T-helper 1 cell (primary cell): ENCODE data around the gene DPP4.
A peak's percentile ranks its signal among the peaks of the same experiment; 100 is the strongest.
"Not testable (repeated sequence)": the region's sequence is repeated elsewhere in the genome, so short reads cannot be mapped to it uniquely, and the experiment has no call there.

ENCODE experiments used
- DNase-seq, 5 donors: peaks; one replicate each; pipeline ENCODE4 v3.0.0-alpha.2; 2012 to 2020

DPP4 gene

DNA sequence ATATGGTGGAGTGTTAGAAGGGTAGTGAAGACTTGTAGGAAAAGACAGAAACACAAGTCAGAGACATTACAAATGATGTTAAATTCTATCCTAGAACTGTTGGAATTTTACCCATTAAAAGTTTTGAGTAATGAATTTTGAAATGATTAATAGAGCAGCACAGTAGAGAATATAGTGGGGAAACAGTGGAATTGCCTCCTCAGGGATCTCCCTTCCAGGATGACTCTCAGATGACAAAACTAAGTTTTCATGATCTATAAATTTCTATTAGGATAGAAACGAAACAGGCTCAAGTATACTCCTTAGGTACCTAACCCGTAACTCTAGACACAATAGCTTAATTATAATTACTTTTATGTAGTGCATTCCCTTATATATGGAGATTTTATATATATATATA is 86.7 kb downstream of the DPP4 start:
- no peak for DNase-seq

DNA sequence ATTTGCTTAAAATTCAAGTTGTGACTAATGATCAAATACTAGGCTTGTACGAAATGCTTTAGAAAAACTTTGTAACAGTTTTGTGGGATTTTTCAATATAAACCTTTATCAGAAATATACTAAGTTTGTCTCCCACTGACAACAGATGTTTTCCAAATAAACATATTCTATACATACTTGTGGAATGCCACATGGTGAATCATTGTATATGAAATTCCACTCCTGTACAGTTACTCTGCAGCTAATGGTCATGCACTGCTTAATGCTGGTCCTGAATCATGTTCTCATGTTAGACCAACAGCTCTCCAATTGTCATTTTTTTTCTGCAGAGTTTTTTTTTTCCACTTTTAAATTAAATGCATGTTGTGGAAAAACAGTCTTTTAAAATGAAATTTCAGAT is 90.1 kb downstream of the DPP4 start:
- DNase-seq, result no peak

DNA sequence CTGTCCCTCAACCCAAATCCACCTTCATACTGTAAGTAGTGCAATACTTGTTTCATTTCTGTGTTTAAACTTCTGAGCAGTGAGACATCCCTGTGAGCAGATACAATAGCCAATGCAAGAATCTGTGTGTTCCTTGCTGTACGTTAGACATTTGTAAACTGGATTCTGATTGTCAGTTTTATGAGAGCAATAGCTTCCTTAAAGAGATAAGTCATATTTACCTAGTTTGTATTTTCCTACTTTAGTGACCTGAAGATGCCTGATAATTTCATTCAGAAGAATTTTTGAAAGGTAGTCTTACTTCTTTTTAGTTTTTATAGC is 90.7 kb downstream of the DPP4 start:
- no peak for DNase-seq

DNA sequence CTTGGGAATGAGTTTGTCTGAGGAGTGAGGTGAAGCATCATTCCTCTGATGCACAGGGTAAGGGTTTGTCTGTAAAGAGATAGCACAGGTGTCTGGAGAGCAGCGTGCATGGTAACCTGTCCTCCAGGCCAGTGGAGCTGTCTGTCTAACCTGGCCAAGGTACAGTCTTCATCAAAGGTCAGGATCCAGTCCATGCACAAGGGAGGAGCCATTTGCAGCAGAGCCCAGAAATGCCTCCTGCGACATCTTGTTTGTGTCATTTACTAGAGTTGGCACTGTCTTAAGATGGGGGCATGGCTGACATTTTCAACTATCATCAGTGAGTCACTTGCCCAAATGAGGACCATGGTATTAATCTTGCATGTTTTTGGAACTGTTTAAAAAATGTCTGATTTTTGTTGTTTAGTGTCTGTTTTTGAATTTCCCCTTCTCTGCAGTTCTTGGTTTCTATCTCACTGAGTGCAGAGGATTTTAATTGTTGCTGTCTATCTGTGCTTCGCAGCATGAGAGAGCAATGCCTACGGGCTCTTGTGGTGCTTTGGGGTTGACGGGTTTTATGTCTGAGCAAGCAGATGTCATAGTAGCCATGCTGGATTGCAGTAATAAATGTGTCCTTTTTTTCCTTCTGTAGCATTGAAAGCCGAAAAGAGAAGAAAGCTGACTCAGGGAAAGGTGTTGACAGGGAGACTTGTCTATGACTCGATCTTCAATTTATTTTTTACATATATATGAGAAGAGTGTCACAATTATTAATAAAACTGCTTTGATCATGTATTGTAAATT is 91.3 kb downstream of the DPP4 start:
- DNase-seq, result no peak

- DNase-seq, result no peak
Measured at GRCh38 chr2:161981679-161982250, 92.2 kb downstream of the DPP4 start.

DNA sequence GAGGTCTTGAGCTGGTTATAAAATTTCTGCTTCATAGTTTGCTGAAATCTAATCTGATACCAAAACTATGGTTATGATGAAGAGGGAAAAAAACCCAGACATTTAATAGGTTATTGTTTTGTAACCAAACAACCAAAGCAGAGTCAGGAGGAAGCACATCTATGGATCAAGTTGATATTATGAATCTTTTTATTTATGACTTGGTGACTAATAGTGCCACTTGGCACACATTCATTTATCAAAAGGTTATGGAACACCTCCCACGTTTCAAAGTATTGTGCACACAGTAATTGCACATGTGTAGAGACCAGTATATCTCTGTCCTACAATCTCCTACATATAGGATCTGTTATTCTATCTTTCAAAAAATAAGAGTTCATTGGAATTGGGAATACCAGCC is 93.0 kb downstream of the DPP4 start:
- no peak for DNase-seq

DNA sequence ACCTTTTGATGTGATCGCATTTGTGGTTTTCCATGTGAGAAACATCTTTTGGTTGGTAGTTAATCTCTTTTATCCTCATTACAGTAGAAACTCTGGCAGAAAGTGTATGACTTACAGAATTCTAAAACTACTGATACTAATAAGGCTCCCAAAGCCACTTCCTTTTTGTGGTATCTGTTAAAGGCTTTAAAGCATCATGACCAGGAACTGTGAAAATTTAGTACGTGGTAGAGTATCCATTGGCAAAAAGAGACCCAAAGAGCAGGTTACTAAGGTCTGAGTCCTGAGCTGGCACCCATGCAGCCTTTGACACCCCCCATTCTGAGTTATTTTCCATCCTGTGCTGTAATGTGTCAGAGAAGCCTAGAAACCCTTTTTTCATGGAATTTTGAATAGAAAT is 94.5 kb downstream of the DPP4 start:
- DNase-seq, result peak in 1 of 5 donors; percentile 61

- DNase-seq, result not testable (repeated sequence)
Measured at GRCh38 chr2:161977926-161978325, 96.1 kb downstream of the DPP4 start.

GRCh38 chr2:161976917-161977316 is 97.1 kb downstream of the DPP4 start:
- DNase-seq, result no peak

DNA sequence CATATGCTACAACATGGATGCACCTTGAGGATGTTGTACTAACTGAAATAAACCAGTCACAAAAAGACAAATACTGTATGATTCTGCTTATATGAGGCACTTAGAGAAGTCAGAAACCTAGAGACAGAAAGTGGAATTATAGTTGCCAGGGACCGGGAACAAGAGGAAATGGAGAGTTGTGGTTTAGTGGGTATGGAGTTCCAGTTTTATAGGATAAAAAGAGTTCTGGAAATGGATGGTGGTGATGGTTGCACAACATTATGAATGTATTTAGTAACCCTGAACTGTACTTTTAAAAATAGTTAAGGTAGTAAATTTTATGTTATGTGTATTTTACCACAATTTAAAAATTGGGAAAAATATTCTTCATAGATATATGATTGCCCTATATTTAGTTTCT is 97.7 kb downstream of the DPP4 start:
- DNase-seq, result no peak

DNA sequence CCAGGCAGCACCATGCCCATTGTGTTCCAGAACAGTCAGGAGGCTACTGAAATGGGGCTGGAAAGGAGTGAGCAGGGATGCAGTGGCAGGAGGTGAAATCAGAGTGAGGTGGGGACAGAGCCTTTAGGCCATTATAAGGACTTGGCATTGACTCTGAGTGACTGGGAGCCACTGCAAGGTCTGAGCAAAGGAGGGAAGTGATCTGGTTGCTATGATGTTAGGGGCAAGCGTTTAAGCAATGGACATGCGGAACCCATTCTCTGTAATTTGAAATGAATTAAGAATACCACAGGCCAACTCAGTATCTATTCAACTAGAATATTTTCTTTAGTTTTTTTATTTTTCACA is 98.2 kb downstream of the DPP4 start:
- DNase-seq, result no peak

DNA sequence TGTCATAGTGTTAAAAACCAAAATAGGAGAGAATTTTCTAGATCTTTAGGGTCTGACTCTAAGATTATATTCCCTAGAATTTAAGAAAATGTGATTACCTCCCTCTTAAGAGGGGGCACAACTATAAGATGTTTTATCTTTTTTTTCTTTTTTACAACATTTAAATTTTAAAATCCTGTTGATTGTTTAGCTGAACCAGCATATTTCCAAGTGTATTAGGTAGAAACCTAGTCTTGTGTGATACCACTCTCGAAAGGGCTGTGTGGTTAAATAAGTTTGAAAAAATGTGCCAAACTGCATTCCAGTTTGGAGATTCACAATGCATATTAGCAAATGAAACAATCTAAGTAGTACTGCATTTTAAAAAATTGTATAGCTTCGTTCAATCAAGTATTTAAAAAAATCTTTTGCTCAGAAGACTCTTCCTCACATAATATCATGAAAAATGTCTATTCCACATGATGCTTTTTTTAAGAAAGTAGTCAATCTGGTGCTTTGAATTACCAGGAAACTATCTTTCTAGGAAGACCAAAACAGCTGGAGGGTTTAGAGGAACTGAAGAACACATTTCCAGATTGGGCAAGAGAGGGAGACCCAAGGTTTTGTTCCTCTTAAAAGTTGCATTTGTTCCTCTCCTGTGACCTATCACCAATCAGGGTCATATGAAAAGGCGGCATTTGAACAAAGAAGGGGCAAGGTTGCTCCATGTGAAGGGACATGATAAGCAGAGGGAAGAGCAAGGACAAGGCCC is 98.8 kb downstream of the DPP4 start:
- peak in 1 of 5 donors; percentile 51 for DNase-seq

DNA sequence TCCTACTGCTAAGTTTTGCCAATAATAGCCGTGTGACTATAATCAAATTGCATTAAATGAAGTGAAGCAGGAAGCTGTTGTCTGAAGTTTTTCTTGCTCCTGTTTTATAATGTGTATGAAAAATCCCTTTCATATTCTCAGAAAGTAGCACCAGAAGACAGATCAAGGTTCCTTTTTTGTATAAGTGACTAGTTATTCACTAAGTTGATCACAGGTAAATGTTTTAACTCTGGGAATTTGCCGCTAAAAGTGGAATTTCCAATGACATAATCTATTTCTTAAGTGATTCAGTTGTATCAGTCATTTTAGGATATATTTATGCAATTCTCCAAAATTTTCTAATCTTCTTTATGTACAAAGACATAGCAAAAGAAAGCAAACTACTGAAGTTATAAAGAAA is 99.6 kb downstream of the DPP4 start:
- DNase-seq, result no peak

- no peak for DNase-seq
Measured at GRCh38 chr2:161972866-161973265, 101.1 kb downstream of the DPP4 start.

DNA sequence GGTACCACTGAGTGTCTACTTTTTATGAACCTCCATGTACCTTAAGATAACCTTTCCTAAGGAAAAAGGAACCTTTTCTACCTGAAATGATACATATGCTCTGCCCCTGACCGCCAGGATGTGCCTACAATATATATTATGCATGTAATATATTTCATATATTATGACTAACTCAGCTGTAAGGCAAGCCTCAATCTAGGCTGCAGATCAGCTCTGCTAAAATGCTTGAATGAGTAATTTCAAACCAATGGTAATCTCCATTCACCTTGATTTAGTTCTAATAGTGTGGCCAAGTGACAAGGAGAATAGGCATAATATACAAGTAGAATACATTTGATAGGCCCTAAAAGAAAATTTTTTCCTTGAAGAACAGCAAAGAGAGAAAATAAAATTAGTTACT is 101.8 kb downstream of the DPP4 start:
- DNase-seq, result no peak

GRCh38 chr2:161971551-161971950 is 102.5 kb downstream of the DPP4 start:
- no peak for DNase-seq

GRCh38 chr2:161969159-161969558 is 104.9 kb downstream of the DPP4 start:
- no peak for DNase-seq

- peak in 1 of 5 donors; percentile 70 for DNase-seq
Measured at GRCh38 chr2:161965994-161966393, 108.0 kb downstream of the DPP4 start.

DNA sequence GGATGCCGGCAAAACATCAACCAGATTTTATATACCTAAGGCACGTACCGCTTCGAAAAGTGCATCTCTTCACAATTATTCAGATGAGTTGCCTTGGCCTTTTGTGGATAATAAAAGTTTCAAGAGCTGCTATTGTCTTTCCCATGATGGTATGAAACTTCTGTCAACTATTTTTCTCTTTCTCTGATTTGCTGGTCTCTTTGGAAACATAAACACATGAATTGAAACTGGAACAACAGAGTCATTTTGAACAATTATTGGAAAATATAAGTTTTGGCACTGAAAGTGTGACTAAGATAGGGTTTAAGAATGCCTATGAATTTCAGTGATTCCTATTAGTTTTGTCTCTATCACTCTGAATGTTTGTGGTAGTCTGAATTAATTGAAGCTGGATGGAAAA is 109.9 kb downstream of the DPP4 start:
- DNase-seq, result peak in 1 of 5 donors; percentile 48

- DNase-seq, result no peak
Measured at GRCh38 chr2:161962160-161962559, 111.9 kb downstream of the DPP4 start.

DNA sequence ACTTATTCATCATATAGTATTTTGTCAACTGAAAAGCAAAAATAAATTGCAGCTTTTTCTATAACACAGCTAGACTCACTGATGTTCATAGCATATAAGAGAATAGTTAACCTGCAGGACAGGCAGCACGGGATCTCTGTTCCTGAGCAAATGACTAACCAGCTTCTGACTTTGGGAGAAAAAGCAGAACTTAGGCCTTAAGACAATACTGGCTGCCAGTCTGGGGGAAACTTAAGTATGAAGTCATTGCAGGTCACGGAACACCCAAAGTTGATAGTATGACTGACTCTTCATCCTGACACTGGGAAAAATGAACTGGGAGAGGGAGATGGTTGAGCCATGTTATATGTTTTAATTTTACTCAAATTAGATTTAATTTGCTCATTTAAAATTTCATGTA is 113.0 kb downstream of the DPP4 start:
- DNase-seq, result no peak

- peak in 1 of 5 donors; percentile 80 for DNase-seq
Measured at GRCh38 chr2:161956738-161957137, 117.3 kb downstream of the DPP4 start.

DNA sequence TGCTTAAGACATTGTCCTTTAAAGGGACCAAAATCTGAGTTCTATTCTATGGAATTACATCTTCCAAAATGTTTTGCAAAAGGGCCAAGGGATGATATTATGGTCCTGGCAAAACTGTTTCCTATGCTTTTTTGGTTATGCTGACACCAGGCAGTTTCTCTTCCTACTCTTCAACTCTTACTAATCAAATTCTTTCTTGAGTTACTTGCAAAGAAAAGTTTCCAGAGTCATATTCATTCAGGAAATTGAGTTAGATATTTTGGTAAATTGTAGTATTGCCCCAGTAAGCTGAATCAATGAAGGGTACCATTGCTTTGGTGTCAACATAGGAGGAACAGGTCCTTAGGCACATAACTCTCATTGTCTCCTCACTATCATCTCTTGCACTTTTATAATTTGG is 118.8 kb downstream of the DPP4 start:
- DNase-seq, result peak in 1 of 5 donors; percentile 34

DNA sequence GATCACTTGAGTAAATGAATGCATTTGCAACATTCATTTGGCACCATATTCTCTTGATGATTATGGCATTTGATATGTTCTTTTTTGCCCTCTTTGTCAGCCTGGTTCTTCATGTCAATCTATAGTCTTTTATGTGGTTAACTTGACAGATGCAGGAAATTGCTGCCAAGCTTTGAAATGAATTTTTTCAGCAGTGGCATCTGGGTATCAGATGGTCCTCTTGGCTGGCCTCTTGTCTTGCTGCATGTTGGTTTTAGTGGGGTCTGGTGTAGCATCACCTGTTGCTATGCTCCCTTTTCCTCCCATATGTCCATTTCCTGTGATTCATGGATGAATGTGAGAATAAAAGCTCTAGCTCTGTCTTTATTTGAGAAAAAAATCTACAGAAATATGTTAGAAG is 119.9 kb downstream of the DPP4 start:
- peak in 3 of 5 donors; percentile 13 to 82 (median 18) for DNase-seq
